WERI-Rb-1 (cell line): ENCODE measurements around the gene TARP.
"Not testable (repeated sequence)": the region's sequence is repeated elsewhere in the genome, so short reads cannot be mapped to it uniquely, and the experiment has no call there.

Source experiments
- DNase-seq: peaks from one replicate; pipeline ENCODE4 v3.0.0-alpha.2; 2020
- H3K27ac ChIP-seq: fragments of 250-450 bp; sonication (Bioruptor Pico); 2 replicates; pipeline ENCODE4 v1.5.1; 2020; ENCODE audit warnings: mild to moderate bottlenecking, moderate library complexity
- H3K27me3 ChIP-seq: fragments of 250-450 bp; sonication (Bioruptor Pico); 2 replicates; pipeline ENCODE4 v1.5.1; 2021; ENCODE audit warnings: mild to moderate bottlenecking, low read depth, moderate library complexity; ENCODE audit not compliant: insufficient read depth, severe bottlenecking
- H3K36me3 ChIP-seq: fragments of 250-450 bp; sonication (Bioruptor Pico); 2 replicates; pipeline ENCODE4 v1.5.1; 2020; ENCODE audit warnings: mild to moderate bottlenecking, moderate library complexity
- H3K4me3 ChIP-seq: 2 replicates; pipeline ENCODE4 v1.5.1; 2011; ENCODE audit warnings: low read depth, mild to moderate bottlenecking, control low read depth, low read length
- H3K9me3 ChIP-seq: fragments of 250-450 bp; sonication (Bioruptor Pico); 2 replicates; pipeline ENCODE4 v1.5.1; 2021; ENCODE audit warnings: mild to moderate bottlenecking, moderate library complexity; ENCODE audit not compliant: severe bottlenecking
- TF ChIP-seq, protein P1 (sequence below): IDR thresholded peaks from 2 replicates; pipeline ENCODE4 v1.5.1; 2011; ENCODE audit warnings: low read depth, mild to moderate bottlenecking, control low read depth, inconsistent platforms, low read length

TARP gene

DNA sequence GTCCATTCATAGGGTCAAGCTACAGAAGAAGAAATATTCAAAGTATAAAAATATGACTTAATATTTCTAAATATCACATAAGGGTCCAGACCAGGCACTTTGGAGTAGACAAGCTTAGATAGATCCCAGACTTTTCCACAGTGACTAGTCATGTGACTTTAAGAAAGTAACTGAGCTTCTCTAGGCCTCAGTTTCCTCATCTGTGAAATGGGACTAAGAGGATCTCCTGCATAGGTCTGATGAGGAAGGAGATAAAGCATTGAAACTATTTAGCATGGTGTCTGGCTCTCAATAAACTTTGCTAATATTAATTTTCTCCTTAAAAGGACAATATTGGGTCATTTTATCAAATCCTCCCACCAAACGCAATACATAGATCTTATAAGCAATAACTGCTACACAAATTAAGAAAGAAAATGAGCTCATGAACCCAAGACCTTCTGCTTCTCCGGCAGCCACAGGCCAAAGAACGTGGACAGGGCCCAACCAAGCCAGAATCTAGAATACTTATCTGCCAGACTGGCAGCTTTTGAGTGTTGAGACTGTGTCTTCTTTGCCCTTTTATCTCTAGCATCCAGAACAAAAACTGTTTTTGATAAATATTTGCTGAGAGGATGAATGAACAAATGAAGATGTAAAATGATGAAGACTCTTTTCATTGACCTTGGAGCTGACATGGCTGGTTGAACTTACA is 1.6 kb upstream of the TARP start:
- Histone ChIP-seq H3K9me3 (no peaks in the 10 kb centered on the region), H3K4me3 (no peak overlapping the region), H3K36me3 (no peaks in the 10 kb centered on the region), H3K27ac (no peak overlapping the region), H3K27me3 (no peaks in the 10 kb centered on the region)
- TF ChIP-seq, protein P1, sequence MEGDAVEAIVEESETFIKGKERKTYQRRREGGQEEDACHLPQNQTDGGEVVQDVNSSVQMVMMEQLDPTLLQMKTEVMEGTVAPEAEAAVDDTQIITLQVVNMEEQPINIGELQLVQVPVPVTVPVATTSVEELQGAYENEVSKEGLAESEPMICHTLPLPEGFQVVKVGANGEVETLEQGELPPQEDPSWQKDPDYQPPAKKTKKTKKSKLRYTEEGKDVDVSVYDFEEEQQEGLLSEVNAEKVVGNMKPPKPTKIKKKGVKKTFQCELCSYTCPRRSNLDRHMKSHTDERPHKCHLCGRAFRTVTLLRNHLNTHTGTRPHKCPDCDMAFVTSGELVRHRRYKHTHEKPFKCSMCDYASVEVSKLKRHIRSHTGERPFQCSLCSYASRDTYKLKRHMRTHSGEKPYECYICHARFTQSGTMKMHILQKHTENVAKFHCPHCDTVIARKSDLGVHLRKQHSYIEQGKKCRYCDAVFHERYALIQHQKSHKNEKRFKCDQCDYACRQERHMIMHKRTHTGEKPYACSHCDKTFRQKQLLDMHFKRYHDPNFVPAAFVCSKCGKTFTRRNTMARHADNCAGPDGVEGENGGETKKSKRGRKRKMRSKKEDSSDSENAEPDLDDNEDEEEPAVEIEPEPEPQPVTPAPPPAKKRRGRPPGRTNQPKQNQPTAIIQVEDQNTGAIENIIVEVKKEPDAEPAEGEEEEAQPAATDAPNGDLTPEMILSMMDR, result no peak
- DNase-seq, result no peak

DNA sequence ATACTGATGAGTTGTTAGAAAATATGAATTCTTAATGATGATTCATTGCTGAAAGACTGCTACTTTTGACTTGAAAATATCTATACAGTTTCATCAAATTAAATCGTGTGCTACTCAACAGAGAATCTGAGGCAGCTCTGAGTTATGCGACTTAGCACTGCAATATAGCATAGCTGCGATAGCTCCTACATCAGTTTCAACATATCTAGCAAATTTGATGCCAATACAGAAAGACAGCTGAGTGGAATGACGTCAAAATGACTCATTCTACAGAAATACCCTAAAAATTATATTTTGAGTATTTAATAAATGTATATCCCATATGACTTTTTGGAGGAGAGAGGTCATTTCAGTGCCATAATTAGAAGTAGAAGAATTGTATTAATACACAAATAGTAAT is 1.1 kb upstream of the TARP start:
- TF ChIP-seq, protein P1, result no peak
- Histone ChIP-seq H3K4me3 (no peak overlapping the region), H3K27me3 (no peaks in the 10 kb centered on the region), H3K27ac (no peak overlapping the region), H3K9me3 (no peaks in the 10 kb centered on the region), H3K36me3 (no peaks in the 10 kb centered on the region)
- DNase-seq, result no peak

DNA sequence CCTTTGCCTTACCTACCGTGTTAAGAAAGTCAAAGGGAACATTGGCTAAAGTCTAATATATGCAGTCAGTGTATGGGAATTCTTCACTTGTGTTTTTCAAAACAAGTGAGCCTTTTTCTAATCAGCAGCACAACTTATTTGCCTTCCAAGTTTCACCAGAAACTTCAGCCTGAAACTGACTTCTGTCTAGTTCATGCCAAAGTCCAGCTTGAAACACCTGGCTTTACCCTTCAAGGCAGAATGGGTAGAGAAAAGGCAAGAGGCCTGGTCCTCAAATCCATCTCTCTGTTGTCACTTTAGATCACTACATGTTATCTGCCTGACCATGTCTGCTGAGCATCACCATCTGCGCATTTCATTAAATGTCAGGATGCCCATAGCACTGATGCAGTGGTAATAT is 3.0 kb downstream of the TARP start:
- not testable (repeated sequence) for H3K27ac ChIP-seq

DNA sequence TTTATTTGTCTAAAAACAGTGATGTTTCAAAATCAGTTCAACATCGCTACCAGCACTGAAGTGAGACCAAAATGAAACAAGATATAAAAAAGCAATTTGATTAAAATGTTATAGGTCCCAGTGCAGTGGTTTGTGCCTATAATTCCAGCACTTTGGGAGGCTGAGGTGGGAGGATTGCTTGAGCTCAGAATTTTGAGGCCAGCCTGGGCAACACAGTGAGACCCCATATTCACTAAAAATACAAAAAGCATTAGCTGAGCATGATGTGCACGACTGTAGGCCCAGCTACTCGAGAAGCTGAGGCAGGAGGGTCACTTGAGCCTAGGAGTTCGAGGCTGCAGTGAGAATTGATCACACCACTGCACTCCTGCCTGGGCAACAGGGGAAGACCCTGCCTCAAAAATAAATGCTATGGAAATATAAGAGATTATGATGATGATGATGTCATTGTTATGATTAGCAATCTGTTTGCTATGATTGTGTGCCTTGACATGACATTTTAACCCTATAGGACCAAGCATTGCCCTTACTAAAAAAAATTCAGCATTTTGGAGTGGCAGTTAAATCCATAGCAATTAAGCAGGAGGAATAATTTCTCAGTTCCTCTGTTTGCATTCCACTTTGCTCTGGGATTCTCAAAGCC is 3.6 kb downstream of the TARP start:
- H3K27me3 ChIP-seq, DNase-seq: not testable (repeated sequence)

More for the DNA sequence above, 3.0 kb downstream of the TARP start:
- H3K4me3 ChIP-seq, H3K9me3 ChIP-seq, DNase-seq, H3K36me3 ChIP-seq, H3K27me3 ChIP-seq: not testable (repeated sequence)

DNA sequence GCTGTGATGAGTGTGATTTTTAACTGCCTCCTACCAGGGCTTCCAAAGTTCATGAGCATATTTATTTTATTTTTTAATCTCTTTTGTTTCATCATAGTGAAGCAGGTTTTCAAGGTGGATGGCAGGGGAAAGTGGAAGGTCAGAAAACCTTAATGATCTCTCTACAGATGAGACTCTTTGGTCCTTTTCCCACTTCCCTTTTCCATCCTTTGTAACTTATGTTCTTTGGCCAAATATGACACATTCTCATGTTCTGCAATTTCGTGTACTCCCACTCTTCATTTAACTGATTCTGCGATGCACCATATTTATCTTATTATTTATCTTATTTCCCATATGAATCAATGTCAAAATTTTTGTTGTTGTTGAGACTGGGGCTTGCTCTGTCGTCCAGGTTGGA is 7.5 kb downstream of the TARP start:
- H3K9me3 ChIP-seq, H3K4me3 ChIP-seq, DNase-seq, H3K27ac ChIP-seq, H3K27me3 ChIP-seq, H3K36me3 ChIP-seq: not testable (repeated sequence)

More for the DNA sequence above, 3.6 kb downstream of the TARP start:
- H3K9me3 ChIP-seq, H3K36me3 ChIP-seq, H3K27ac ChIP-seq, H3K4me3 ChIP-seq: not testable (repeated sequence)

DNA sequence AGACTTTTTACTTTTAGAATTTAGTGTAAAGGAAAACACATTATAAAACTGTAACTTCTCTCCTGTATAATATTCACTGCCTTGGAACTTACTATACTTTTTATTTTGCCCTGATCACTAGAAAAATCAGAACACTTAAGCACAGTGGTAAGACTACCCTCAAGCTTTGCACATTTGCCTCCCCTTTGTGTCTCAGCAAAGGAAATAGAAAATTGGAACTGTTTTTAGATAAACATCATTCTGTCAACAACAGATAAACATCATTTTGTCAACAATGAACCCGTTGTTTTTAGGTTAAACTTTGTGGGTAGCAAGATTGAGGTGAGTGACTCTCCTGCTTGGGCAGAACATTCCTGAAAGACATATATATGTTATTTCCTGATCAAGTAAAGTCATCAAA is 8.8 kb downstream of the TARP start:
- H3K9me3 ChIP-seq, H3K27ac ChIP-seq, H3K4me3 ChIP-seq, DNase-seq, H3K27me3 ChIP-seq, H3K36me3 ChIP-seq: not testable (repeated sequence)

DNA sequence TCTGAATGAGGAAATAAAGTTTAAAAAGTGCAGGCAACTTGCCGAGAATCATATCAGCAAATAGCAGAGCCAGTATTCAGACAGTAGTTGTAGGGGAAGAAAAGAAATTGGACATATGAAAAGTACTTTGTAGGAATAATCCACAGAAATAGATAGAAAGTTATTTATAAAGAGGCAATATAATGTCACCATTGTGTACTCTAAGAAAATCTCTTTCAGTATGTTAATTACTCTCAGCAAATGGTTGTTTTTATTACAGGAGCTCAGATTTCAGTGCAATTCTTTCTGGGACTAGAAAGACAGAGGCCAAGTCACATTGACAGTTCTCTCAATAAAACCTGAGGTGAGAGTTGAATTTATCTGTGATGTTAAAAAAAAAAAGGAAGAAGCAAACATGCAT is 10.2 kb downstream of the TARP start:
- not testable (repeated sequence) for H3K9me3 ChIP-seq, H3K27me3 ChIP-seq, DNase-seq, H3K27ac ChIP-seq, H3K36me3 ChIP-seq, H3K4me3 ChIP-seq

DNA sequence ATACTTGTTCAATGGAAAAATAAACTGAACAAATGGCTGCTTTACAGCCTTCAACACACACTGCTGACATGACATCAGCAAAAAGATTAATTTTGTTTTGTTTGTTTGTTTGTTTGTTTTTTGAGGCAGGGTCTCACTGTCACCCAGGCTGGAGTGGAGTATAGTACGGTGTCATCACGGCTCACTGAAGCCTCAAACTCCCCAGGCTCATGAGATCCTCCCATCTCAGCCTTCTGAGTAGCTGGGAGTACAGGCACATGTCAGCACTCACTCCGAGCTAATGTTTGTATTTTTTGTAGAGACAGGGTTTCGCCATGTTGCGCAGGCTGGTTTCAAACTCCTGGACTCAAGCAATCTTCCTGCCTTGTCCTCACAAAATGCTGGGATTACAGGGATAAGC is 10.9 kb downstream of the TARP start:
- DNase-seq, result no peak
- Histone ChIP-seq H3K27me3 (no peaks in the 10 kb centered on the region), H3K27ac (no peak overlapping the region), H3K9me3 (no peaks in the 10 kb centered on the region), H3K4me3 (no peak overlapping the region), H3K36me3 (no peaks in the 10 kb centered on the region)
- TF ChIP-seq, protein P1, result no peak

DNA sequence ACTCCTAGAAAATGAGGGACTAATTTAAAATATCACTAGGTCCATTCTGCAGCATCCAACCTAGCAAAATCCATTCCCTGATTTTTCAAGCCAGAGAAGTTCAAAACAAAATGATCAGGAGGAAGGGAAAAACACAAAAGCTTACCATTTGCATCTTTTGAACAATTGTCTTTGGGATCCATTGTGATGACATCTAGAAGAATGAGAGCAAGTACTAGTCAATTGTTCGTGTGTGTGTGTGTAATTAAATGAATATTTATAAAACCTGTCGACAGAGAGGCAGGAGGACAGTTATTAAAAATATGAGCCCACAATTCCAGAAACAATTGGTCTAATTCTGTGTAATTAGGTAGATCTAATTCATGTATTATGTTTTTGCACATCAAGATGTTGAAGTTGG is 11.4 kb downstream of the TARP start:
- H3K27ac ChIP-seq, H3K27me3 ChIP-seq, H3K4me3 ChIP-seq, DNase-seq, H3K36me3 ChIP-seq, H3K9me3 ChIP-seq: not testable (repeated sequence)

DNA sequence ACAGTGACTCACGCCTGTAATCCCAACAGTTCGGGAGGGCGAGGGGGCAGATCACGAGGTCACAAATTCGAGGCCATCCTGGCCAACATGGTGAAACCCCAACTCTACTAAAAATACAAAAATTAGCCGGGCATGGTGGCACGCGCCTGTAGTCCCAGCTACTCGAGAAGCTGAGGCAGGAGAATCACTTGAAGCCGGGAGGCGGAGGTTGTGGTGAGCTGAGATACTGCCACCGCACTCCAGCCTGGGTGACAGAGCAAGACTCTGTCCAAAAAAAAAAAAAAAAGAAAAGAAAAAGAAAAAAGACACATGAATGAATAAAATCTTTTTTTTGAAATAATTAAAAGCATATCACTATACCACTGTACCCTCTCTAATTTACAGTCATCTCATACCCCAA is 11.8 kb downstream of the TARP start:
- H3K4me3 ChIP-seq, H3K9me3 ChIP-seq, DNase-seq, H3K36me3 ChIP-seq, H3K27me3 ChIP-seq, H3K27ac ChIP-seq: not testable (repeated sequence)

DNA sequence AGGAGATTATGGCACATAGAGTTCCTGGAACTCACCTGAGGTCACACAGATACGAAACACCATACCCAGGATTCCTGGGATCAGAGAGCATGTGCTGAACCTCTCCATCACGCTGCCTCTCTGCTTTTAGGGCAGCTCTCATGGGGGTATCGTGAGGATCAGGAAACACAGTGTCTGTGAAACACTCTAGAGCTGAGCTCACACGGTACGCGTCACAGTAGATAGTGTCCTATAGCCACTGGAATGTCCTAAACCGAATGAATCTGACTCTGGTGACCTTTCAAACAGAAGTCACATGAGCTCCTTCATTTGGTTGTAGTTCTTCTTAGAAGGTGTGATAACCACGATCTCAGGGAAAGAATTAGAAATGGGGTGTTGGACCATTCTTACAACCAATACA is 14.3 kb downstream of the TARP start:
- not testable (repeated sequence) for H3K9me3 ChIP-seq, H3K4me3 ChIP-seq, H3K27me3 ChIP-seq, H3K36me3 ChIP-seq, H3K27ac ChIP-seq, DNase-seq
